ENCODE data around the gene HOXB3.

DNA sequence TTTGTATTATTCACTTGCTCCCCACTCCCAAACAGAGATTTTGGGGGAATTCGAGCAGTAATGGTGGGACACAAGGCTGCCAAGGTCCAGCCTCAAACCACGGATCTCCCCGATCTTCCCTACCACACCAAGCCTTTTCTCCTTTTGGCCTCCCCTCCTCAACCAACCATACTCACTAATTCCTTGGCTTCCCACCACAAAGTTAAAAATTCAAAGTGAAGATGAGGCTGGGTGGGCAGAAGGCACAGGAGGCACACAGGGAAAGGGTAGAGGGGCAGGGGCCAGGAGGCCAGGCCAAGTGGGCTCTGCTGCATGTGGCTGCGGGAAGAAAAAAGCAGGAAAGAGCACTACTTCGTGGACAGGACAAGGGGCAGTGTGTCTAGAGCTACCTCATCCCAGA, 27.1 kb downstream of the HOXB3 start:
- no peak for TF ChIP-seq MEF2A (IDR thresholded peaks at IDR 0.05; ENCODE audit: borderline replicate concordance, low read depth)
- TF ChIP-seq, protein P1, sequence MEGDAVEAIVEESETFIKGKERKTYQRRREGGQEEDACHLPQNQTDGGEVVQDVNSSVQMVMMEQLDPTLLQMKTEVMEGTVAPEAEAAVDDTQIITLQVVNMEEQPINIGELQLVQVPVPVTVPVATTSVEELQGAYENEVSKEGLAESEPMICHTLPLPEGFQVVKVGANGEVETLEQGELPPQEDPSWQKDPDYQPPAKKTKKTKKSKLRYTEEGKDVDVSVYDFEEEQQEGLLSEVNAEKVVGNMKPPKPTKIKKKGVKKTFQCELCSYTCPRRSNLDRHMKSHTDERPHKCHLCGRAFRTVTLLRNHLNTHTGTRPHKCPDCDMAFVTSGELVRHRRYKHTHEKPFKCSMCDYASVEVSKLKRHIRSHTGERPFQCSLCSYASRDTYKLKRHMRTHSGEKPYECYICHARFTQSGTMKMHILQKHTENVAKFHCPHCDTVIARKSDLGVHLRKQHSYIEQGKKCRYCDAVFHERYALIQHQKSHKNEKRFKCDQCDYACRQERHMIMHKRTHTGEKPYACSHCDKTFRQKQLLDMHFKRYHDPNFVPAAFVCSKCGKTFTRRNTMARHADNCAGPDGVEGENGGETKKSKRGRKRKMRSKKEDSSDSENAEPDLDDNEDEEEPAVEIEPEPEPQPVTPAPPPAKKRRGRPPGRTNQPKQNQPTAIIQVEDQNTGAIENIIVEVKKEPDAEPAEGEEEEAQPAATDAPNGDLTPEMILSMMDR (IDR thresholded peaks at IDR 0.05): no peak
- no peak for TF ChIP-seq NRF1 (IDR thresholded peaks at IDR 0.05; ENCODE audit: low read depth, low read length)
- no peak for TF ChIP-seq NFIC (IDR thresholded peaks at IDR 0.05; ENCODE audit: borderline replicate concordance)
- no peak for TF ChIP-seq EP300 (IDR thresholded peaks at IDR 0.05; ENCODE audit: borderline replicate concordance in 1 of 2, low read depth in 1 of 2, low read length in 1 of 2)
- no peak for TF ChIP-seq MXI1 (IDR thresholded peaks at IDR 0.05; ENCODE audit: low read depth, low read length)
- no peak for TF ChIP-seq POLR2AphosphoS5 (IDR thresholded peaks at IDR 0.05; ENCODE audit: low read depth, low read length)
- no peak for TF ChIP-seq MAX (IDR thresholded peaks at IDR 0.05; ENCODE audit: low read depth)
- TF ChIP-seq ZBTB33 (IDR thresholded peaks at IDR 0.05; ENCODE audit: borderline replicate concordance, low read depth): no peak
- no peak for TF ChIP-seq FOXJ3 (CRISPR knock-in tag; IDR thresholded peaks at IDR 0.05)
- no peak for TF ChIP-seq TCF12 (IDR thresholded peaks at IDR 0.05)
- TF ChIP-seq TAF1 (IDR thresholded peaks at IDR 0.05; ENCODE audit: borderline replicate concordance, low read depth, low read length): no peak
- TF ChIP-seq, protein P2, sequence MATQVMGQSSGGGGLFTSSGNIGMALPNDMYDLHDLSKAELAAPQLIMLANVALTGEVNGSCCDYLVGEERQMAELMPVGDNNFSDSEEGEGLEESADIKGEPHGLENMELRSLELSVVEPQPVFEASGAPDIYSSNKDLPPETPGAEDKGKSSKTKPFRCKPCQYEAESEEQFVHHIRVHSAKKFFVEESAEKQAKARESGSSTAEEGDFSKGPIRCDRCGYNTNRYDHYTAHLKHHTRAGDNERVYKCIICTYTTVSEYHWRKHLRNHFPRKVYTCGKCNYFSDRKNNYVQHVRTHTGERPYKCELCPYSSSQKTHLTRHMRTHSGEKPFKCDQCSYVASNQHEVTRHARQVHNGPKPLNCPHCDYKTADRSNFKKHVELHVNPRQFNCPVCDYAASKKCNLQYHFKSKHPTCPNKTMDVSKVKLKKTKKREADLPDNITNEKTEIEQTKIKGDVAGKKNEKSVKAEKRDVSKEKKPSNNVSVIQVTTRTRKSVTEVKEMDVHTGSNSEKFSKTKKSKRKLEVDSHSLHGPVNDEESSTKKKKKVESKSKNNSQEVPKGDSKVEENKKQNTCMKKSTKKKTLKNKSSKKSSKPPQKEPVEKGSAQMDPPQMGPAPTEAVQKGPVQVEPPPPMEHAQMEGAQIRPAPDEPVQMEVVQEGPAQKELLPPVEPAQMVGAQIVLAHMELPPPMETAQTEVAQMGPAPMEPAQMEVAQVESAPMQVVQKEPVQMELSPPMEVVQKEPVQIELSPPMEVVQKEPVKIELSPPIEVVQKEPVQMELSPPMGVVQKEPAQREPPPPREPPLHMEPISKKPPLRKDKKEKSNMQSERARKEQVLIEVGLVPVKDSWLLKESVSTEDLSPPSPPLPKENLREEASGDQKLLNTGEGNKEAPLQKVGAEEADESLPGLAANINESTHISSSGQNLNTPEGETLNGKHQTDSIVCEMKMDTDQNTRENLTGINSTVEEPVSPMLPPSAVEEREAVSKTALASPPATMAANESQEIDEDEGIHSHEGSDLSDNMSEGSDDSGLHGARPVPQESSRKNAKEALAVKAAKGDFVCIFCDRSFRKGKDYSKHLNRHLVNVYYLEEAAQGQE (IDR thresholded peaks at IDR 0.05; ENCODE audit: low read depth, low read length): no peak
- TF ChIP-seq USF2 (IDR thresholded peaks at IDR 0.05; ENCODE audit: borderline replicate concordance, low read depth, low read length): no peak
